SHP77 treated with DMSO at 0.1 percent for 48 hours (cell line): ENCODE results near the gene FBXL7.

Source experiments
- DNase-seq: peaks from one replicate; lab custom pipeline; 2025; lab: John Stamatoyannopoulos, UW

Gene FBXL7

DNA sequence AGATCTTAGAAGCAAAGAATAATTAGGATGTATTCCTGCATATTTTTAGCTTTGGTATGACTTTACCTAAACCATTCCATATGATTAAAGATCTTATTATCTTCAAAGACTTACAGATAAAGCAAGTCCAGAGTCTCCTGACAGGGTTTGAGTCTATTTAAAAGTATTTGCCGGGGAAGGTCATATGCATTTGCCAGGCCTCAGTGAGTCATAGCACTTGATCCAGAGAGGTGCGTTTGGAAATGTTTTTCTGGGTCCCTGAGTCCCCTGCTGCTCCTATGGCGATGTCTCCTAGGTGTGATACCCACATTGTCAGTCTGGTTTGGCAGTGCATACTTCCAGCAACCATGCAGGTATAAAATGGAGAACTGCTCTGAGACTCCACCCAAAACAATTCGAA, 217.0 kb downstream of the FBXL7 start:
- no peak for DNase-seq

DNA sequence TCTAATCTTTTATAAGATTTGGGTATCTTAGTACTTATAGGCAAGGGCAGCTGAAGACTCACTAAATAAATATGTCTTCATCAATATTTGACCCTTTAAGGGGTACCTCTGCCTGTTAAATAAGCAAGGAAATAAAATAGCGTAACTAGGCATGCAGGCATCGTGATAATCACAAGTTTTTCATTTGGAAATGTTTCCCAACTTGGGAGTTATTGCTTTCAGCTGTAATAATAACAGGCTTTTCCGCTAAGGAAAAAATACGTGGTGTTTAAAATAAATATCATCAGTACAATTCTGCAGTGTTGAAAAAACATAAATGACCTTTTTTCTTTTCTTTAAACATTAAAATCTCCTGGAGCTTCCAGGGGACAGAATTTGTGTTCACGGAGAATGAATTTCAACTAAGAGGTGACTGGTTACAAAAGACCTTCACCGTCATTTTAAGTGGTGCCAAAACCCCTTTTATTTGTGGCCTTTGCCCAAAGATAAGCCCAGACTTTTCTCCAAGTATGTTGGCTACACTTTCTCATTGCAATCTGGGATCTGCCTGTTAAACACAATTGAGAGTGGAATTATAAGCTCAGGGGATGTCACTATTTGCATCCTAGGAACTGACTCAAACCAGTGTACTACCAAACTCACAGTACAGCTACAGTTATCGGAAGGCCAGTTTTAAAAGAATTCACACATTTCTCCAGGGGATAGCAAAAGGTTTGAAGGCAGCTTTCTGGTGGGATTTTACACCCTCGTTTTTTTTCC, 218.6 kb downstream of the FBXL7 start:
- DNase-seq, result no peak

DNA sequence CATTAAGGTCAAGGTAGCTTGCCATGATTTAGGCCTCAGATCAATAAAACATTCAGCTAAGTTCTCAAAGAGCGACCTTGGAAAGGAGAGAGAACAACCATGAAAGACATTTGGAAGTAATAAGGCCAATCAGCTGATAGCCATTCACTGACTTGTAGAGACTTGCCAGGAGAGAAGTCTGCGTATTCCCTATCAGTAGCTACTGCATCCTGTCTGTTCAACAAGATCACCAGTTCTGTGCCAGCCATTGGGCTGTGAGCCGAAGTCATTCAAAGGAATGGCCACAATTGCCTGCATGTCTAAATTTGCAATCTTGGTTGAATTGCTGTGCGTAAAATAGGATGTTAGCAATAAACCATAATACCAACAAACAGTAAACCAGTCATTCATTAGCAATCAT, 219.8 kb downstream of the FBXL7 start:
- no peak for DNase-seq

DNA sequence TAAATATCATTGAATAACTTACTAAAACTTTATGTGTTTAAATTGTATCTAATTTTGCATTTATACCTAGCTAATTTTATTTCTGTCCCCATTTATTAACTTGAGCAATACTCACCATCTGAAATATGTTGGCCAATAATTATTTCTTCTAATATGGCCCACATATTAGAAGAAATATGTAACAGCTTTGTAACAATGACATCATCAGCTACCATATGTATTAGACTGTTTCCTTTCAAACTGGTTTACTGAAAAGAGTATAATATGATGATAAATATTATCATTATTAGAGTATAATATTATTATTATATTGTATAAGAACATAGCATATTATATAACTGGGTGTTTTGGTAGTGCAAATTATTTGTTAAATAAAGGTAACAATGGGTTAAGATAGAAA, 220.5 kb downstream of the FBXL7 start:
- no peak for DNase-seq

DNA sequence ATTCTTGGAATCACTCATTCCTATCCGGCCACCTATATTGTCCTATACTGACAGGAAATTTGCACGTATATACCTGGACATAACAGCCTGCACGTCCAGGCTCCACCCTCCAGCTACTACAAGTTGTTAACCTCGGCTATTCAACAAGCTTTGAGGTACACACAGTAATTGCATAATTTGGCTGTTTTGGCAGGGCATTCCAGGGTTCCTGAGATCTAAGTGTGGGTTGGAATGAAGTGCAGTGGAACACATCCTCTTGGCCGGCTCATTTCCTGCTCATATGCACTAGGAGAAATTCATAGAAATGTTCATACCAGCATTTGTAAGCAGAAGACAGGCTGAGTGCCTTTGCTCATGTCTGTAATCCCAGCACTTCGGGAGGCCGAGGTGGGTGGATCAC, 222.3 kb downstream of the FBXL7 start:
- DNase-seq, result no peak

DNA sequence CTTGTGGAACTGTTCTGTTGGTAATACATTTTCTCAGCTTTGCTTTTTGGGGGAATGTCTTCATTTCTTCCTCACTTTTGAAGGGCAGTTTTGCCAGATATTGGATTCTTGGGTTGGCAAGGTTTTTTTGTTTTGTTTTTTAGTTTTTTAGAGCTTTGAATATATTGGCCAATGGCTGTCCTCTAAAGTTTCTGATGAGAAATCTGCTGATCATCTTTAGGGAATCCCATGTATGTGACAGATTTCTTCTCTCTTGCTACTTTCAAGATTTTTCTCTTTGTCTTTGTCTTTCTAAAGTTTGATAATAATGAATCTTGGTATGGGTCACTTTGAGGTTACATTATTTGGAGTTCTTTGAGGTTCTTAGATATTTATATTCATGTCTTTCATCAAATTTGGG, 227.4 kb downstream of the FBXL7 start:
- no peak for DNase-seq

DNA sequence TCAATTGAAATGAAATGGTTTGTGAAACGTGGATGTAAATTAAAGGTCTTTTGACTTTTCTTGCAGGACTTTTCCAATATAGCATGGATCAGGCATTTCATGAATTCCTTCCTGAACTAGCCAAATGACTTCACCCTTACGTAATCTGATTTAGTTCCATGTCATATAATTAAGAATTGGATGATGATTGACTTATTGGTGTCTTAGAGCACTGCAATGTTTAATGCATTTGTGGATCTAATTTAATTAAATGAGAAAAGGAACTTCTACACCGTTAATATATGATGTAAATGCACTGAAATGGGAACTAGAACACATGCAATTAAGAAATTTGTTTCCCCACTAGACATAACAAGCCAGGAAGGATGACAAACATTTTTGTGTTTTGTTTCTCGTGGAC, 228.8 kb downstream of the FBXL7 start:
- DNase-seq, result no peak

DNA sequence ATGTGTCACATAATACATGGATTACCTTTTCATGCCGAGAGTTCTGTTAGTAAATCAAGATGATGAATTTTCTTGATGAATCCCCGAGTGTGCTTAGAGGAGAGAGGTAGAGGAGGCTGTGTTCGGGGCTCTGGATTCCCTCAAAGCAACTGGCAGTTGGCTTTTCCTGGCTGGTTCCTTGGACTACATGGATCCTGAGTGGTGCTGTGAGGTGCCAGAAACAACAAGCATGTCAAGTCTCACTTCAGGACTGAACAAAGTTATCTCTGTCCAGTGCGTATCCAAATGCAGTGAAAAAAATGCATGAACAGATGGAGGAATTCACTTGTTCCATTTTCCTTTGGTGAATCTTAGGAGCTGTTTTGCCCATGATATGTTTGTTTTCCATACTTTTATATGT, 231.7 kb downstream of the FBXL7 start:
- no peak for DNase-seq

DNA sequence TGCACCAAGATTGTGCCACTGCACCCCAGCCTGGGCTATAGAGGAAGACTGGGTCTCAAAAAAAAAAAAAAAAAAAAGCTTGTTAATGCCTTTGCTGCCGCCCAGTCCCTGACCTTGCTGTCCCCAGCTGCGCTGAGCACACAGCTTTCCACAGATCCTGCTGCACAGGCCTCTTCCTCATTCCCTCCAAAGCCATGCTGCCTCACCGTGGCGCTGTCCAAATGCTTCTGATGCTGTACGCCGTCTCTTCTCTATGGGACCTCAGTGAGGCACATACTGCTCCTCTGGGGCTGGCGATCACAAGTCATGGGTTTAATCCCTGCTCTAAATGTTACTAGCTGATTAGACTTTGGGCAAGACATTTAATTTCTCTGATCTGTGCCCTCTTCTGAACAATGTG, 234.1 kb downstream of the FBXL7 start:
- DNase-seq, result peak; percentile 3

DNA sequence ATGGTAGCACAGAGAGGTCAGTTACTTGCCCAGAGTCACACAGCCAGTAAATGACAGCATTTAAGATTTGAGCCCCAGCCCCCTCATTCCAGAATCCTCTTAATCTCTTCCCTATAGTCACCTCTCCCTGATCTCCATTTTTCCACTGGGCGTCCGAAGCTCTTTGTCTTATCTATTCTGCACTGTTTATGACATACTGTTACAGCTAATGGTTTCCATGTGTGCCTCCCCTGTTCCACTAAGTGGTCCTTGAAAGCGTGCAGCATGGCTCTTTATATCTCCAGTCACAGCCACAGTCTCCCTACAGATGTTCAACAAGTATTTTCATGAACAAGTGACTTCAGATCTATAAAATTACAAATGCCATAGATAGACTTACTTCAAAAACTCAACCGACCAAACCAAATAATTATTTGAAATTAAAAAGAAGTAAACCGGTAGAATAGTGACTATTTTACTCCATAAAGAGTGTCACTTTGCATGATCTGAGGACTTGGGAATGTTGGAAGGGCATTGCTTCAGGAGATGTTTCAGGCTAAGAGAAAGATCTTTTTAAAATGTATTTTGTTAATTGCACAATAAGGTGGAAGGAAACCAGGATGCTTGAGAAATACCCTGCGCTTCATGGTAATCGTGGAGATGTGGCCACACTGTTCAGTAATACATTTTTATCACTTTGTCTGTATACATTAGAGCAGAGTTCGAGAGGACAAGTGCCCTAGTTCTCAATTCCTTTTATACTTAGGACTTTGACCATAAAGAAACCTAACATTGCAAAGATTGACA, 237.2 kb downstream of the FBXL7 start:
- no peak for DNase-seq

DNA sequence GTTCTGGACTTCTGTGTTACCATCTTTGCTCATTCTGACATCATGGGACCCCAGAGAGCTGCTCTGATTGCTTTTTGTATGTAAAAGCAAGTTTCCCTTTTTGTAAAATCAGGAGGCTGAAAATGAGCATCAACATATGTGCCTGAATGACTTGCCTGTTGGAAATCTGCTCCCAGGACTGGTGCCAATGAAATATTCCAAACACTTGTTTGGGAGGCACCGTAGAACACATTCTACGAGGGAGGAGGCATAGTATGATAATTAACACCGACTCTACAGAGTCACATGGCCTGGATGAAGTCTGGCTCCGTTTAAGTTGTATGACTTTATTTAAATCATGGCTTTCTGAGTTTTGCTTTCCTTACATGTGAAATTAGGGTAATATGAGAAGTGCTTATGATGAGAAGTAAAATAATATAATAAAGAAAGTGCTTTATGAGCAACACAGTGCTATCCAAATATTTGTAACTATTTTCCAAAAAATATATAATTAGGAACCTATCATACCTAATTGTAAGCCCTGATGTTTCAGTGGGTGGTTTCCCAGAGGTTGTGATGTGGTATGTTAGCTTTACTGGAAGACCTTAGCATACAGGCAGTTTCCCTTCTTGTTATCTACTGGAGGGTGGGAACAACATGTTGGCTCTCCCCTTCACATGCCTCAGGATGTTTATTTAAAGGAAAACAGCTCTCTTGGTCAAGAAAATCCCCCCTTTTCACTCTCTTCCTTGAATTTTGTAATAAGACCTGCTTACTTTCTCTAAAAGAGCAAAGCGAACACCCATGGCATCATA, 238.1 kb downstream of the FBXL7 start:
- DNase-seq, result no peak

DNA sequence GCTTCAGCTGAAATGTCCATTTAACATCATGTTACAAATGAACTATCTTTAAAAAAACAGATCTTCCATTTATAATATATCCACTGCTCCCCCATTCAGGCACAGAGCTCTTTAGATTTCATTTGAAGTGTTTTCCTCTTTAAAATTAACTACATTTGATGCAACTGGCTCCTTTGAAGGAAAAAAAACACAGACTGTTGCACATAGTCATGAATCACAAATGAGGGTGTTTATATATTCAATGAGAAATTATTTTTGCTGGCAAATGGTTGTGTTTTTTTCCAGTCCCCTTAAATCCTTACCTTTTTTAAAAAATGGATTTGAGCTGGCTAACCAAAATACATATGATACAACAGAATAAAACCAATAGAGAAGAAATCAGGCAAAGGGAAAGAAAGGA, 240.4 kb downstream of the FBXL7 start:
- DNase-seq, result no peak

DNA sequence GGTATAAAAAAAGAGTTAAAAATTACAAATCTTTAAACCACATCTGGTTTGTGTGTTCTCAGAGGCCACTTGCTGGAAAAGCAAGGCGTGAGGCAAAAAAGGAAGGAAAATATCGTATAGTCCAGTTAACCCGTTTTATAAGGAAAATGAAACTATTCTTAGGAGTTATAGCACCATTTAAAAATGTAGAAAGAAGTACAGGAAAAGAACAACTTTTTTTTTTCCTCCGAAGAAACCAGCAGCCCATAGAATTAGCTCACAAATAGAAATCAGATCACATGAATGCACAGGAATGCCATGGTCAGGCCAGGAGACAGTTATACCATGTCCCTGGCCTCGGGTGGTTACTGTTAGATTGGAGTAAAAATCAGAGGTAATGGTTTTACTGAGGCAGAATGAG, 241.6 kb downstream of the FBXL7 start:
- DNase-seq, result no peak

DNA sequence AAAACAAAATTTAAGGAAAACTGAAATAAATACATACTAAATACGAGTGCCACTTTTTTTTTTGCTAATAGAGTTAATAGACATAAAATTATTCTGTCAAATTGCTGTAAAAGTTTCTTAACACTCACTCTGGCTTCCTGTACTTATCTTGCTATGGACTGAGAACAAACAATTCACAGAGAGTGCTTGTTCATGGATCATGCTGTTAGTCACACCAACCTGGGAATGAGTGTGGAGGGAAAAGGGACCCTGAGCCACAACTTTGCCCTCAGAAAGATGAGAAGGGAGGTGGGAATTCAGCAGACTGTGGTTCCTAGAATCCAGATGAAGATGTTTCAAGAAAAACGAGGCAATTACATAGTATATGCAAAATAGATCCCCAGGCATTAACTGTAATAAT, 246.9 kb downstream of the FBXL7 start:
- no peak for DNase-seq

DNA sequence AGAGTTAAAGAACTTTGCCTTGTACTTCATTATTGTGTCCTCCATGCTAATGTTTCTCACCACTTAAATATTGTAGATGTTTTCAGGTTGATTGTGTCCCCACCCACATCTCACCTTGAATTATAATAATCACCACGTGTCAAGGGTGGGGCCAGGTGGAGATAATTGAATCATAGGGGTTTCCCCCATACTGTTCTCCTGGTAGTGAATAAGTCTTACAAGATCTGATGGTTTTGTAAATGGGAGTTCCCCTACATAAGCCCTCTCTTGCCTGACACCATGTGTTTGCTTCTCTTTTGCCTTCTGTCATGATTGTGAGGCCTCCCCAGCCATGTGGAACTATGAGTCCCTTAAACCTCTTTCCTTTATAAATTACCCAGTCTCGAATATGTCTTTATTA, 248.3 kb downstream of the FBXL7 start:
- no peak for DNase-seq

DNA sequence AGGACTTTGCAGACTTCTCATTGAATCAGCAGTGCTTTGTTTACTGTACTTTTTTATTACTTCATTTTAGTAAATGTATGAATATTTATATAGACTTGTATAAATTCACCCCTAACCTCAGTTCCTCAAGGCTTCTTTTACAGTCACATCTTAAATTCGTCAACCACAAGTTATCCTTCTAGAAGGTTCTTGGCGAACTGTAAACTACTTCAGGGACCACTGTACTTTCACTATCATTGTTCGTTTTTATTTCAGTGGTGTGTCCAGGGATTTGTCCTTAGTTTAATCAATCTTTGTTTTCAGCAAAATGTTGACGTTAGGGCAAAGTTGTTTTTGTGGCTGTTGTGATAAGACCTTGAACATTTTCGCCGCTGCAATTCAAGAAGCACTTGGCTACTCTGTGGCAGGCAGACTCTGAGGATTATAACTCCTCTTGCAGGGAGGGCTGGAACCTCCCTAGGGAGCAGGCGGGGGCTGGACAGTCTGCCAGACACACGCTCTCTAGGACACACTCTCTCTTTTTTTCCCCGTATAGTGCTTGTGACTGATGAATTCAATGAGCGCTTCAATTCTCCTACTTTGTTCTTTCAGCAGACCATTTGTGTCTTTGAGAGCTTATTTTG, 252.8 kb downstream of the FBXL7 start:
- no peak for DNase-seq

DNA sequence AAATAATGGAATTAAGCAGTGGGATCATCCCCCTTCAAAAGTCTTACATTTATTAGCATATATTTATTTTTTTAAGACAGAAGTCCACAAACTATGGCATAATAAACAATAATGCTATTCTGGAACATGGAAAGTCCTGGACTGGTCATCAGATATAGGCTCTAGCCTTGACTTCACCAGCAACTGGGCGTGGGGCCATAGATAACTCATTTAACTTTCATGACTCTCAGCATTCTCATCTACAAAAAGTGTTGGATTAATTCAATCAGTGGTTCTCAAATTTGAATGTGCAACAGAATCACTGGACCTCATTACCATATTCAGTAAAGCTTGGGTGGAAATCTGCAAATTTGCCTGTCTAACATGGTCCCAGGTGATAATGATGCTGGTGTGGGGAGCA, 253.8 kb downstream of the FBXL7 start:
- DNase-seq, result no peak

DNA sequence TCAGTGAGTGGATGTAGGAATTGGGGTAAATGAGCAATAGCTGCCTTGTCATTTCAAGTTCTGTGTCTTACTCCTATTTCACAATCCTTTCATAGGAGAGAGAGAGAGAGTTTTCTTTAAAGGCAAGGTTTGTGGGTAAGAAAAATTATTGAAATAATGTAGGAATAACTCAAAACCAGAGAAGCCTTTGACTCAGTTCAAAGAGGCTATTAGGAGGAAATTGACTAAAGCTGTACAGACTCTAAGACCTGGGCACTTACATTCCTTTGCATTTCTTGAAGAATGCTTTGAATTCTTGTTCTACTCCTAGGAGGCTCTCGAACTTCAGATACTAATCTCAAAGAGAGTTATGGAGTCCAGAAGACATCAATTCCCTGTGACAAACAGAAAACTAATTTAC, 257.1 kb downstream of the FBXL7 start:
- no peak for DNase-seq

DNA sequence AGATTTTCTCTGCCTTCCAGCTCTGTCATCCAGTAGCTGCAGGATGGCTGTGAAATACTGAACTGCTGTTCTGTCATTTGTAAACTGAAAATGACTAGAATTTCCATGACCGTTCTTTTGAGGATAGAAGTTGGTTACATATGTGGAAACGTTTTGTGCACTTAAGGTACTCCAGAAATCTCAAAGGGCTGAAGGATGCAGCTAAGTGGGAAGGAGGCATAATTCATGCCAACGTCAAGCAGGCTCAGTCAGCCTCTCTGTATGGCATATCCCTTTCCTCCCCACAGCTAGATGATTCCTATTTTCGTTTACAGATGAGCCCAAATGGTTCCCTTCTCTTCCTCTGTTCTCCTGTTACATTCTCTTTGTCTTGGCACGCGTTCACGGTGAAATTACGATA, 257.6 kb downstream of the FBXL7 start:
- no peak for DNase-seq

DNA sequence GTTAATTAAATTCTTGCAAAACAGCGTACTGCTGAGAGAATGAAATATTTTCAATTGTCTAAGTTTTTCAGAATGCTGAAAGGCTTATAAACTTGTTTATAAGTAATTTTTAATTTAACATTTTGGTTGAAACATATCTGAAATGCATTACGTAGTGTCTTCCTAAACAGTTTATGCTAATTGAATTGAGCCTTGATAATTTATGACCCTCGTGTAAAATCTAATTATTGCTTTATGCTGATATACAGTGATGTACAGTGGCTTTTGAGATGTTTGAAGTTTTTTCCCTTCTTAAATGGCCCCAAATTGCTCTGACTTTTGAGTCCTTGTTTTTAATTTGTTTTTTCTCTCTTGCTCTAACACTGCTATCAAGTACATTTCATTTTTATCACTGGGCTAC, 262.7 kb downstream of the FBXL7 start:
- DNase-seq, result no peak

DNA sequence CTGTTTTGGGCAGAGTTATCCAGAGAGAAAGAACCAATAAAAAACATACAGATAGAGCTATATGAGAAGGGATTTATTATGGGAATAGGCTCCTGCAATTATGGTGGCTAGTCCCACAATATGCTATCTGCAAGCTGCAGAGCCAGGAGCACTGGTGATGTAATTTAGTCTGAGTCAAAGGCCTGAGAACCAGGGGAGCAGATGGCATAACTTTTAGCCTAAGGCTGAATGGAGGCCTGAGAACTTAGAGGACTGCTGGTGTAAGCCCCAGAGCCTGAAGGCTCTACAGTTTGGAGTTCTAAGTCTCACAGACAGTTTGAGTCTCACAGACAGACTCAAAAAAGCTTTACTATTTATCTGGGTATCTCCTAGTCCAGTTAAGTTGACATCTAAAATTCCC, 263.8 kb downstream of the FBXL7 start:
- DNase-seq, result no peak

DNA sequence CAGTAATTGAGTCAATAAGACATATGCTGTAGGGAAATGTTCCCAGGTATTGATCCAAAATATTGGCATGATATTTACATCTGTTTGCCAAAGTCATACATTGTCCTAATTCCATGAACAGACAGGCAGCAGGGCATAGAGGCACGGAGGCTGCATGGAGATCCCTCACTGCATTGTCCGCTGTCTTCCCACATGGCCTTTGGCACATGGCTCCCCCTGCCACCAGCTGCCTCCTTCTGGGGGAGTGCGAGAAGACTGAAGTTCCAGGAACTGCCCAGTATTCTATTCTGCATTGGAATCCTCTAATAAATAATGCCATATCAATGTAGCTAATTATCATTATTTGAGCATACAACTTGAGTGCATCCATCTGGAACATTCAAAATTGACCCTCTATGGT, 269.0 kb downstream of the FBXL7 start:
- DNase-seq, result no peak

DNA sequence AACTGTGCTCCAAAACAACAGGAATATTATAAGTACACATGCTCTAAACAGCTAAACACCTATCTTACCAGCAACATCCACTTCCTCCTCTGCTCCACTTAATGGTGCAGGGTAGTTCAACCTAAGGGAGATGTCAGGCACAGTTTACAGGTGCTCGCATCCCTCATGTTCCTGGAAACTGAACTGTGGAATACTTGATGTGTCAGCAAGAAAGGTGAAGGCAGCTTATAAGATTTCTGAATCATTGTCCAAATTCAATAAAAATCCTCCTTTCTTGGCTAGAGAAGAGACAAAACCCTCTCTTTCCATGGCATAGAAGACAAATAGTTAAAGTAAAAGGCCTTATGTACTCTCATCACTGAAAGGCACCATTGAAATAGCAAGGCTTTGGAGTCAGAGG, 272.2 kb downstream of the FBXL7 start:
- DNase-seq, result no peak
